Measurements from ENCODE around the gene UGT1A9. TPM values are rescaled to one million over a fixed set of nuclear protein-coding genes. Genes with fewer than 3 reads are reported as not detected.

Gene UGT1A9
- total and polyA plus RNA-seq, 2 experiments from 2014 or later, result not detected

GRCh38 chr2:233764264-233764663 is 92.6 kb downstream of the UGT1A9 start:
- Histone ChIP-seq H3K36me3 (ENCODE audit: insufficient read depth) (no peaks in the 10 kb centered on the region), H3K27ac (ENCODE audit: low read depth) (no peak overlapping the region), H4K20me1 (replicated peaks; ENCODE audit: insufficient read depth) (no peaks in the 10 kb centered on the region), H3K4me2 (no peak overlapping the region), H3K79me2 (replicated peaks; ENCODE audit: insufficient read depth) (no peaks in the 10 kb centered on the region), H3K4me3 (no peak overlapping the region), H3K27me3 (ENCODE audit: insufficient read depth) (no peaks in the 10 kb centered on the region), H3K4me1 (ENCODE audit: insufficient read depth) (no peaks in the 10 kb centered on the region), H2AFZ (no peak overlapping the region), H3K9me2 (ENCODE audit: insufficient read depth) (no peaks in the 10 kb centered on the region; the same call in 1 of the 2 replicates), H3F3A (replicated peaks; ENCODE audit: low read depth) (no peaks in the 10 kb centered on the region)
- H3K4me1 Mint-ChIP-seq, result peaks cover 9% of the 10 kb centered on the region
- no peak overlapping the region for H3K27ac Mint-ChIP-seq
- H3K27me3 Mint-ChIP-seq (ENCODE audit: insufficient read depth, low read depth, poor library complexity), result no peaks in the 10 kb centered on the region
- TF ChIP-seq ETS1 (IDR thresholded peaks at IDR 0.05), result no peak
- DNase-seq (ENCODE audit: low spot score), result no peak
- H3K4me3 Mint-ChIP-seq, result no peak overlapping the region
- ATAC-seq, result no peak
- peaks cover 1% of the 10 kb centered on the region; the same call in 2 of the 3 replicates for H3K9me3 Mint-ChIP-seq
- H3K36me3 Mint-ChIP-seq (ENCODE audit: low read depth), result no peaks in the 10 kb centered on the region; the same call in 2 of the 3 replicates

- no peak overlapping the region for H3K27ac Mint-ChIP-seq
- Histone ChIP-seq H3K9me2 (ENCODE audit: insufficient read depth) (no peaks in the 10 kb centered on the region; the same call in 1 of the 2 replicates), H3K4me3 (no peak overlapping the region), H3F3A (replicated peaks; ENCODE audit: low read depth) (no peaks in the 10 kb centered on the region), H4K20me1 (replicated peaks; ENCODE audit: insufficient read depth) (no peaks in the 10 kb centered on the region), H3K79me2 (replicated peaks; ENCODE audit: insufficient read depth) (no peaks in the 10 kb centered on the region), H3K36me3 (ENCODE audit: insufficient read depth) (no peaks in the 10 kb centered on the region), H2AFZ (no peak overlapping the region), H3K27me3 (ENCODE audit: insufficient read depth) (no peaks in the 10 kb centered on the region), H3K4me1 (ENCODE audit: insufficient read depth) (no peaks in the 10 kb centered on the region), H3K27ac (ENCODE audit: low read depth) (no peak overlapping the region), H3K4me2 (no peak overlapping the region)
- peaks cover 9% of the 10 kb centered on the region for H3K4me1 Mint-ChIP-seq
- ATAC-seq (no peak), DNase-seq (ENCODE audit: low spot score) (no peak)
- no peaks in the 10 kb centered on the region; the same call in 2 of the 3 replicates for H3K36me3 Mint-ChIP-seq (ENCODE audit: low read depth)
- no peak overlapping the region for H3K4me3 Mint-ChIP-seq
- peaks cover 3% of the 10 kb centered on the region; the same call in 2 of the 3 replicates for H3K9me3 Mint-ChIP-seq
- H3K27me3 Mint-ChIP-seq (ENCODE audit: insufficient read depth, low read depth, poor library complexity), result no peaks in the 10 kb centered on the region
- TF ChIP-seq ZNF114 (CRISPR knock-in tag; IDR thresholded peaks at IDR 0.05), result no peak
- TF ChIP-seq ZNF331 (CRISPR knock-in tag; IDR thresholded peaks at IDR 0.05; ENCODE audit: low read depth), result no peak
- no peak for TF ChIP-seq CREB1 (CRISPR knock-in tag; IDR thresholded peaks at IDR 0.05; ENCODE audit: low read depth)
- no peak for TF ChIP-seq STAT1 (IDR thresholded peaks at IDR 0.05; ENCODE audit: unreplicated experiment)
- TF ChIP-seq EZH2 (IDR thresholded peaks at IDR 0.05; ENCODE audit: low read depth, unreplicated experiment), result no peak
- no peak for TF ChIP-seq EZH2phosphoT487 (IDR thresholded peaks at IDR 0.05; ENCODE audit: unreplicated experiment)
- TF ChIP-seq, protein P1, sequence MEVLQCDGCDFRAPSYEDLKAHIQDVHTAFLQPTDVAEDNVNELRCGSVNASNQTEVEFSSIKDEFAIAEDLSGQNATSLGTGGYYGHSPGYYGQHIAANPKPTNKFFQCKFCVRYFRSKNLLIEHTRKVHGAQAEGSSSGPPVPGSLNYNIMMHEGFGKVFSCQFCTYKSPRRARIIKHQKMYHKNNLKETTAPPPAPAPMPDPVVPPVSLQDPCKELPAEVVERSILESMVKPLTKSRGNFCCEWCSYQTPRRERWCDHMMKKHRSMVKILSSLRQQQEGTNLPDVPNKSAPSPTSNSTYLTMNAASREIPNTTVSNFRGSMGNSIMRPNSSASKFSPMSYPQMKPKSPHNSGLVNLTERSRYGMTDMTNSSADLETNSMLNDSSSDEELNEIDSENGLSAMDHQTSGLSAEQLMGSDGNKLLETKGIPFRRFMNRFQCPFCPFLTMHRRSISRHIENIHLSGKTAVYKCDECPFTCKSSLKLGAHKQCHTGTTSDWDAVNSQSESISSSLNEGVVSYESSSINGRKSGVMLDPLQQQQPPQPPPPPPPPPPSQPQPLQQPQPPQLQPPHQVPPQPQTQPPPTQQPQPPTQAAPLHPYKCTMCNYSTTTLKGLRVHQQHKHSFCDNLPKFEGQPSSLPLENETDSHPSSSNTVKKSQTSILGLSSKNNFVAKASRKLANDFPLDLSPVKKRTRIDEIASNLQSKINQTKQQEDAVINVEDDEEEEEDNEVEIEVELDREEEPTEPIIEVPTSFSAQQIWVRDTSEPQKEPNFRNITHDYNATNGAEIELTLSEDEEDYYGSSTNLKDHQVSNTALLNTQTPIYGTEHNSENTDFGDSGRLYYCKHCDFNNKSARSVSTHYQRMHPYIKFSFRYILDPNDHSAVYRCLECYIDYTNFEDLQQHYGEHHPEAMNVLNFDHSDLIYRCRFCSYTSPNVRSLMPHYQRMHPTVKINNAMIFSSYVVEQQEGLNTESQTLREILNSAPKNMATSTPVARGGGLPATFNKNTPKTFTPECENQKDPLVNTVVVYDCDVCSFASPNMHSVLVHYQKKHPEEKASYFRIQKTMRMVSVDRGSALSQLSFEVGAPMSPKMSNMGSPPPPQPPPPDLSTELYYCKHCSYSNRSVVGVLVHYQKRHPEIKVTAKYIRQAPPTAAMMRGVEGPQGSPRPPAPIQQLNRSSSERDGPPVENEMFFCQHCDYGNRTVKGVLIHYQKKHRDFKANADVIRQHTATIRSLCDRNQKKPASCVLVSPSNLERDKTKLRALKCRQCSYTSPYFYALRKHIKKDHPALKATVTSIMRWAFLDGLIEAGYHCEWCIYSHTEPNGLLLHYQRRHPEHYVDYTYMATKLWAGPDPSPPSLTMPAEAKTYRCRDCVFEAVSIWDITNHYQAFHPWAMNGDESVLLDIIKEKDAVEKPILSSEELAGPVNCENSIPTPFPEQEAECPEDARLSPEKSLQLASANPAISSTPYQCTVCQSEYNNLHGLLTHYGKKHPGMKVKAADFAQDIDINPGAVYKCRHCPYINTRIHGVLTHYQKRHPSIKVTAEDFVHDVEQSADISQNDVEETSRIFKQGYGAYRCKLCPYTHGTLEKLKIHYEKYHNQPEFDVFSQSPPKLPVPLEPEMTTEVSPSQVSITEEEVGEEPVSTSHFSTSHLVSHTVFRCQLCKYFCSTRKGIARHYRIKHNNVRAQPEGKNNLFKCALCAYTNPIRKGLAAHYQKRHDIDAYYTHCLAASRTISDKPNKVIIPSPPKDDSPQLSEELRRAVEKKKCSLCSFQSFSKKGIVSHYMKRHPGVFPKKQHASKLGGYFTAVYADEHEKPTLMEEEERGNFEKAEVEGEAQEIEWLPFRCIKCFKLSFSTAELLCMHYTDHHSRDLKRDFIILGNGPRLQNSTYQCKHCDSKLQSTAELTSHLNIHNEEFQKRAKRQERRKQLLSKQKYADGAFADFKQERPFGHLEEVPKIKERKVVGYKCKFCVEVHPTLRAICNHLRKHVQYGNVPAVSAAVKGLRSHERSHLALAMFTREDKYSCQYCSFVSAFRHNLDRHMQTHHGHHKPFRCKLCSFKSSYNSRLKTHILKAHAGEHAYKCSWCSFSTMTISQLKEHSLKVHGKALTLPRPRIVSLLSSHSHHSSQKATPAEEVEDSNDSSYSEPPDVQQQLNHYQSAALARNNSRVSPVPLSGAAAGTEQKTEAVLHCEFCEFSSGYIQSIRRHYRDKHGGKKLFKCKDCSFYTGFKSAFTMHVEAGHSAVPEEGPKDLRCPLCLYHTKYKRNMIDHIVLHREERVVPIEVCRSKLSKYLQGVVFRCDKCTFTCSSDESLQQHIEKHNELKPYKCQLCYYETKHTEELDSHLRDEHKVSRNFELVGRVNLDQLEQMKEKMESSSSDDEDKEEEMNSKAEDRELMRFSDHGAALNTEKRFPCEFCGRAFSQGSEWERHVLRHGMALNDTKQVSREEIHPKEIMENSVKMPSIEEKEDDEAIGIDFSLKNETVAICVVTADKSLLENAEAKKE (CRISPR knock-in tag; IDR thresholded peaks at IDR 0.05), result no peak
- no peak for TF ChIP-seq JUNB (IDR thresholded peaks at IDR 0.05; ENCODE audit: unreplicated experiment)
- no peak for TF ChIP-seq NANOG (IDR thresholded peaks at IDR 0.05; ENCODE audit: borderline replicate concordance)
- TF ChIP-seq, protein P2, sequence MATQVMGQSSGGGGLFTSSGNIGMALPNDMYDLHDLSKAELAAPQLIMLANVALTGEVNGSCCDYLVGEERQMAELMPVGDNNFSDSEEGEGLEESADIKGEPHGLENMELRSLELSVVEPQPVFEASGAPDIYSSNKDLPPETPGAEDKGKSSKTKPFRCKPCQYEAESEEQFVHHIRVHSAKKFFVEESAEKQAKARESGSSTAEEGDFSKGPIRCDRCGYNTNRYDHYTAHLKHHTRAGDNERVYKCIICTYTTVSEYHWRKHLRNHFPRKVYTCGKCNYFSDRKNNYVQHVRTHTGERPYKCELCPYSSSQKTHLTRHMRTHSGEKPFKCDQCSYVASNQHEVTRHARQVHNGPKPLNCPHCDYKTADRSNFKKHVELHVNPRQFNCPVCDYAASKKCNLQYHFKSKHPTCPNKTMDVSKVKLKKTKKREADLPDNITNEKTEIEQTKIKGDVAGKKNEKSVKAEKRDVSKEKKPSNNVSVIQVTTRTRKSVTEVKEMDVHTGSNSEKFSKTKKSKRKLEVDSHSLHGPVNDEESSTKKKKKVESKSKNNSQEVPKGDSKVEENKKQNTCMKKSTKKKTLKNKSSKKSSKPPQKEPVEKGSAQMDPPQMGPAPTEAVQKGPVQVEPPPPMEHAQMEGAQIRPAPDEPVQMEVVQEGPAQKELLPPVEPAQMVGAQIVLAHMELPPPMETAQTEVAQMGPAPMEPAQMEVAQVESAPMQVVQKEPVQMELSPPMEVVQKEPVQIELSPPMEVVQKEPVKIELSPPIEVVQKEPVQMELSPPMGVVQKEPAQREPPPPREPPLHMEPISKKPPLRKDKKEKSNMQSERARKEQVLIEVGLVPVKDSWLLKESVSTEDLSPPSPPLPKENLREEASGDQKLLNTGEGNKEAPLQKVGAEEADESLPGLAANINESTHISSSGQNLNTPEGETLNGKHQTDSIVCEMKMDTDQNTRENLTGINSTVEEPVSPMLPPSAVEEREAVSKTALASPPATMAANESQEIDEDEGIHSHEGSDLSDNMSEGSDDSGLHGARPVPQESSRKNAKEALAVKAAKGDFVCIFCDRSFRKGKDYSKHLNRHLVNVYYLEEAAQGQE (IDR thresholded peaks at IDR 0.05; ENCODE audit: unreplicated experiment), result no peak
- TF ChIP-seq POLR2AphosphoS5 (IDR thresholded peaks at IDR 0.05; ENCODE audit: low read depth), result no peak
Observed at GRCh38 chr2:233764761-233765160, 93.1 kb downstream of the UGT1A9 start.

Measured in GM23338 (cell line).